ENCODE measurements around the gene RC3H2.
"Not testable (repeated sequence)": the region's sequence is repeated elsewhere in the genome, so short reads cannot be mapped to it uniquely, and the experiment has no call there.

Gene RC3H2

DNA sequence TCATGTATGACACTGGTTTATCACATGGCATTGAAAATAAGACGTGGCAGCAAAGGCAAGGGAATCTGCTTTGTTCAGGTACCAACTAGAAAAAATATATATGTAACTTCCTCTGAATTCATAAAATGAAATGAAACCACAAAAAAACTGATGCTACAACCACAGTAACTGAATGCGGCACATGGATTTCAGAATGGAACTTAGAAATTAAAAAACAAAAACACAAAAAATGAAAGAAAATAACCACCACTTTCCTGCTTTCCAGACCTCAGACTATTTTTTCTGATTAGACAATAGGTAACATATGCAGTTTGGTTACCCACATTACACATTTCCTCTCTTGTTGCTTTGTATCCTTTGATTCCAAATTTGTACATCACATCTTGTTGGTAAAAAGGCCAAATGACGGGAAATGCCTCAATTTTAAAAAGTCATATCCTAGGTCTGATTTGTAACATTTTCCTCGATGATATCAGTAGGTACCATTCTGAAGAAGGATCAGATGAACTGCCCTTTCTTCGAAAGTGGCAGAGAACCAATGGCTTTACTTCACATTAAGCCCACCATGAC is 58.7 kb downstream of the RC3H2 start:
- no peak for DNase-seq (ENCODE audit: insufficient read length, low spot score)
- TF ChIP-seq POLR2A (IDR thresholded peaks at IDR 0.05; ENCODE audit: low read depth, low read length) = no peak
- FAIRE-seq = peak; percentile 88

- TF ChIP-seq POLR2A (IDR thresholded peaks at IDR 0.05; ENCODE audit: low read depth, low read length) = no peak
- DNase-seq (ENCODE audit: insufficient read length, low spot score) = no peak
- no peak for FAIRE-seq
Observed at GRCh38 chr9:122845116-122845515, 60.0 kb downstream of the RC3H2 start.

GRCh38 chr9:122844137-122844536 is 61.0 kb downstream of the RC3H2 start:
- FAIRE-seq (peak; percentile 71), DNase-seq (ENCODE audit: insufficient read length, low spot score) (no peak)
- TF ChIP-seq POLR2A (IDR thresholded peaks at IDR 0.05; ENCODE audit: low read depth, low read length) = no peak

DNA sequence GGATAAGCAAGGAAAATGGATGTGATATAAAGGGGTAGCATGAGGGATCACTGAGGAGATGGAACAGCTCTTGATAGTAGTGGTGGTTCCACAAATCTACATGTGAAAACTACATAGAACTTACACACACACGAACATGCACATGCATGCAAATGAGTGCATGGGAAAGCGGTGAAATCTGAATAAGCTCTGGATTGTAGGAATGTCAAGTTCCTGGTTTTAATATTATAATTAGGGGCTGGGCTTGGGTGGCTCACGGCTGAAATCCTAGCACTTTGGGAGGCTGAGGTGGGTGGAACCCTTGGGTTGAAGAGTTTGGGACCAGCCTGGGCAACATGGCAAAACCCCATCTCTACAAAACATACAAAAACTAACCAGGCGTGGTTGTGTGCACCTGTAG is 63.7 kb downstream of the RC3H2 start:
- no peak for TF ChIP-seq POLR2A (IDR thresholded peaks at IDR 0.05; ENCODE audit: low read depth, low read length)
- DNase-seq (ENCODE audit: insufficient read length, low spot score) = no peak
- no peak for FAIRE-seq

GRCh38 chr9:122838441-122838840 is 66.7 kb downstream of the RC3H2 start:
- FAIRE-seq; DNase-seq (ENCODE audit: insufficient read length, low spot score): not testable (repeated sequence)

GRCh38 chr9:122837266-122837850 is 67.8 kb downstream of the RC3H2 start:
- DNase-seq (ENCODE audit: insufficient read length, low spot score) = no peak
- no peak for TF ChIP-seq POLR2A (IDR thresholded peaks at IDR 0.05; ENCODE audit: low read depth, low read length)
- no peak for FAIRE-seq

DNA sequence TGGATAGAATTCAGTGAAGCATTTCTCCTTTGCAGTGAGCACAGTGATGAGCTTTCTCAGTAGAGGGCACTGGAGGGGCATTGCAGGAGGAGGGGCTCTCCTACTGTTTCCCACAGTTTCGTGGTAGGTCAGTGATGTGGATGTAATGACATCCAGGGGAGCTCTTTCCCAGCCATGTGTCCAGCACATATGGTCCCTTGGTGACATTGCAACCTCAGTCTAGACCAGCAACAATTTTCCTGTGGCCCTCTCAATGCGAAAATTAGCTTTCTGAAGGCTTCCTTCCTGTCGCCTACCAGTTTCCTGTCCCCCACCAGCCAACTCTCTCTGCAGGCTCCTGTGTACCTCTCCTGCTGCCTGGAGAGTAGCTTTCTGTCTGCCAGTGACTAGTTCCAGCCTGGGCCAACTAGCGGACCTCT is 69.8 kb downstream of the RC3H2 start:
- TF ChIP-seq POLR2A (IDR thresholded peaks at IDR 0.05; ENCODE audit: low read depth, low read length) = no peak
- DNase-seq (ENCODE audit: insufficient read length, low spot score) (no peak), FAIRE-seq (no peak)

DNA sequence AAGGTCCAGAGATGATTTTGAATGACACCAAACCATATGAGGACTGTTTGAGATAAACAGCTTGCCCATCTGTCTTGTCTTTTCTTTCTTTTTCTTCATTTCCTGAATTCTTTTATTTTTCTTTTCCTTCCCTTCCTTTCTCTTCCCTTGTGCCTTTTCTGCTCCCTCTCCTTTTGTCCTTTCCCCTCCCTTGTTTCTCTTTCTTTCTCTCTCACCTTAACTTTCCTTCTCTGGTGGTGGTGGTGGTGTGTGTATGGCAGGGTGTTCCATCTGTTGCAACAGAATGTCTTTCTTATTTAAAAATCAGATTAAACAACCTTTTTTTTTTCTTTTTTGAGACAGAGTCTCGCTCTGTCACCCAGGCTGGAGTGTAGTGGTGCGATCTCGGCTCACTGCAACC is 73.0 kb downstream of the RC3H2 start:
- no peak for TF ChIP-seq POLR2A (IDR thresholded peaks at IDR 0.05; ENCODE audit: low read depth, low read length)

DNA sequence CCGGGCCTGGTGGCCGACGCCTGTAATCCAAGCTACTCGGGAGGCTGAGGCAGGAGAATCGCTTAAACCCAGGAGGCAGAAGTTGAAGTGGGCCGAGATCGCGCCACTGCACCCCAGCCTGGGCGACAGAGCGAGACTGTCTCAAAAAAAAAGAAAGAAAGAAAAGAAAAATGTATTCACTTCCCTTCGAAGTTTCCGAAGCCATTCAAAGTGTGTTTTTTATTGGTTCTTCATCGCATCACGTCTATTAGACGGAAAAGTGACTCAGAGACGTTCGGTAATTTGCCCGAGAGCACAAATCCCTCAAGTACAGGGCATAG is 76.2 kb downstream of the RC3H2 start:
- not testable (repeated sequence) for FAIRE-seq; DNase-seq (ENCODE audit: insufficient read length, low spot score)

More for the DNA sequence above, 73.0 kb downstream of the RC3H2 start:
- FAIRE-seq = no peak
- DNase-seq (ENCODE audit: insufficient read length, low spot score) = no peak

- no peak for TF ChIP-seq POLR2A (IDR thresholded peaks at IDR 0.05; ENCODE audit: low read depth, low read length)
- FAIRE-seq = no peak
- peak; percentile 35 for DNase-seq (ENCODE audit: insufficient read length, low spot score)
Observed at GRCh38 chr9:122827761-122828093, 77.4 kb downstream of the RC3H2 start.

DNA sequence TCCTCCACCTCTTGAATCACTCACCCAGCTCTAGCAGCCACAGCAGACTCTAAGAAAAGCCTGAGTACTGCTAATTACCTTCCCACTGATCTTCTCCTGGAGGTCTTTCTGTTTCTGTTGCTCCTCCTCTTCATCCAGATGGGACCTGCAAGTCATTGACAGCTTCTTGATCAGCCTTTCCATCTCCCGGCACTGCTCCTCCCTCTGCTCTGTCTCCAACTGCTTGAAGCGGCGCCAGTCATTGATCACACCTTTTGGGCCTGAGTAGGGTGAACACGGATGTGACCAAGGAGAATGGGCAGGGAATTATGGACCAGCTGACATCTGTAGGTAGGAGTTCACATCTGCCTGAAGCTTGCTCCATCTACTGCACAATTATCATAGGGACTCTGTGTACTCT is 82.2 kb downstream of the RC3H2 start:
- no peak for TF ChIP-seq POLR2A (IDR thresholded peaks at IDR 0.05; ENCODE audit: low read depth, low read length)
- no peak for DNase-seq (ENCODE audit: insufficient read length, low spot score)
- FAIRE-seq = no peak

DNA sequence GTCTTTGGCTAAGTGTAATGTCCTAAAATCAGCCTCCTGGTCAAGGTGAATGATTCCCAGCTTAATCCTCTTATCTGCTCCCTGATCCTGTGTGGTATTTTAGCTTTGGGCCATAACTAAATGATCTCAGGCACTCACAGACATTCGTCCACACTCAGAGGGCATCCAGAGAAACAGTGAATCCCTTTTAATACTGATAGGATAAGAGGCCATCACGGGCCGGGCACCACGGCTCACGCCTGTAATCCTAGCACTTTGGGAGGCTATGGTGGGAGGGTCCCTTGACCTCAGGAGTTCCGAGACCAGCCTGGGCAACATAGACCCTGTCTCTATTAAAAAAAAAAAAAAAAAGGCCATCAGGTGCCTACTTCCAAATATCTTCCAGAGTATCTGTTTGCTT is 83.1 kb downstream of the RC3H2 start:
- DNase-seq (ENCODE audit: insufficient read length, low spot score) (no peak), FAIRE-seq (no peak)
- TF ChIP-seq POLR2A (IDR thresholded peaks at IDR 0.05; ENCODE audit: low read depth, low read length) = no peak

- no peak for DNase-seq (ENCODE audit: insufficient read length, low spot score)
- TF ChIP-seq POLR2A (IDR thresholded peaks at IDR 0.05; ENCODE audit: low read depth, low read length) = no peak
- FAIRE-seq = no peak
Observed at GRCh38 chr9:122821278-122821943, 83.7 kb downstream of the RC3H2 start.

DNA sequence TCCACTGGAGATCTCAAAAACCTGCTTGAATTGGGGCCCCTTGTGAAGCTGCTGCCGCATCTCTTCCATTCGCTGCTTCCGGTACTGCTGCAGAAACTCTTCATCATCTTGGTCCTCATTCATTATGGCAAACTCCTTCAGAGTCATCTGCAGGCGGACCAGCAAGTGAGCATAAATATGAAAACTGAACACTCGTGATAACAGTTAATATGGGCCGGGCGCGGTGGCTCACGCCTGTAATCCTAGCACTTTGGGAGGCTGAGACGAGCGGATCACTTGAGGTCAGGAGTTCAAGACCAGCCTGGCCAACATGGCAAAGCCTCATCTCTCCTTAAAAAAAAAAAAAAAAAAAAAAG is 84.7 kb downstream of the RC3H2 start:
- DNase-seq (ENCODE audit: insufficient read length, low spot score) (no peak), FAIRE-seq (no peak)
- TF ChIP-seq POLR2A (IDR thresholded peaks at IDR 0.05; ENCODE audit: low read depth, low read length) = no peak

DNA sequence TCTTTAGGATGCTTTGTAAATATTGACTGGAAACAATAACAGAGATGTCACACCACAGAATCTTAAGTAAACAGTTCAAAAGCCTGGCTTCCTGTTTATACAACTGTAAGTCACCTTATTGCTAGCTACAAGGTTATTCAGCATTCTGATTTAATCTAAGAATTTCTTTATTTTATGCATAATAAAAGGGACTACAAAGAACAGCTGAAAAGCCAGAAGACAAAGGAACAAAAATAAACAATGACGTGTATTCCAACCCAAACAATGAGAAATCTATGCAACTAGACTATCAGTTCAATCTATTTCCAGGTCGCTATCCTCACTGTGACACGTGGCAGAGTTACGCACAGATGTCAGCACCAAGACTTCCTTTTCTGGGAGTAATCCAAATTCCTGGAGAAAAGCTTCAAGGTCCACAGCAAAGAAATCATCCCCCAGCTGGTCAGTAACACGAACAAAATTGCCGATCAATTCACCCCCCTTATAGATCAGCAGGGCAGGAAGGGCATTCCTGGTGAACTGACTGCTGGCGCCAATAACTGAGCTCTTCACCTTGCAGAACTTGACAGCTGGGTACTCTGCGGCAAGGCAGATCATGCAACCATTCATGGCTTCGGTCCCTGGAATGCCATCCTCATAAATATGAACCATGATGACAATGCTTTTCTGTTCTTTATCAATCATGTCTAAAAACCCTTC is 85.2 kb downstream of the RC3H2 start:
- no peak for DNase-seq (ENCODE audit: insufficient read length, low spot score)
- no peak for FAIRE-seq
- TF ChIP-seq POLR2A (IDR thresholded peaks at IDR 0.05; ENCODE audit: low read depth, low read length) = no peak
